HG03139 (cell line): ENCODE measurements around the gene ZNF532.
"Not testable (repeated sequence)": the region's sequence is repeated elsewhere in the genome, so short reads cannot be mapped to it uniquely, and the experiment has no call there.

Source experiments
- ATAC-seq: cut with Tn5 transposase; IDR thresholded peaks from one replicate; pipeline ENCODE4 v1.9.1; 2021; ENCODE audit not compliant: unreplicated experiment

Gene ZNF532

GRCh38 chr18:58901143-58901542 lies 36.5 kb downstream of the ZNF532 start:
- no peak for ATAC-seq

GRCh38 chr18:58901783-58902182 lies 37.1 kb downstream of the ZNF532 start:
- no peak for ATAC-seq

GRCh38 chr18:58902961-58903360 lies 38.3 kb downstream of the ZNF532 start:
- no peak for ATAC-seq

- no peak for ATAC-seq
Measured at GRCh38 chr18:58903533-58903932, 38.9 kb downstream of the ZNF532 start.

- no peak for ATAC-seq
Measured at GRCh38 chr18:58905777-58906428, 41.2 kb downstream of the ZNF532 start.

GRCh38 chr18:58908006-58908405 lies 43.3 kb downstream of the ZNF532 start:
- no peak for ATAC-seq

GRCh38 chr18:58909521-58909920 lies 44.8 kb downstream of the ZNF532 start:
- ATAC-seq = no peak

GRCh38 chr18:58911241-58911640 lies 46.6 kb downstream of the ZNF532 start:
- no peak for ATAC-seq

- no peak for ATAC-seq
Measured at GRCh38 chr18:58911766-58912165, 47.1 kb downstream of the ZNF532 start.

- ATAC-seq = no peak
Measured at GRCh38 chr18:58915006-58915799, 50.5 kb downstream of the ZNF532 start.

GRCh38 chr18:58915995-58916394 lies 51.3 kb downstream of the ZNF532 start:
- no peak for ATAC-seq

GRCh38 chr18:58919934-58920333 lies 55.3 kb downstream of the ZNF532 start:
- not testable (repeated sequence) for ATAC-seq

GRCh38 chr18:58922995-58923394 lies 58.3 kb downstream of the ZNF532 start:
- ATAC-seq = no peak

- ATAC-seq = no peak
Measured at GRCh38 chr18:58924473-58924872, 59.8 kb downstream of the ZNF532 start.

GRCh38 chr18:58927659-58928058 lies 63.0 kb downstream of the ZNF532 start:
- ATAC-seq = no peak

GRCh38 chr18:58928386-58928785 lies 63.7 kb downstream of the ZNF532 start:
- no peak for ATAC-seq

- no peak for ATAC-seq
Measured at GRCh38 chr18:58929206-58929605, 64.5 kb downstream of the ZNF532 start.

GRCh38 chr18:58934356-58934755 lies 69.7 kb downstream of the ZNF532 start:
- ATAC-seq = no peak

- ATAC-seq = no peak
Measured at GRCh38 chr18:58934933-58935577, 70.4 kb downstream of the ZNF532 start.

GRCh38 chr18:58937071-58937886 lies 72.6 kb downstream of the ZNF532 start:
- ATAC-seq = no peak

- no peak for ATAC-seq
Measured at GRCh38 chr18:58937887-58938267, 73.2 kb downstream of the ZNF532 start.
